CD4-positive, CD25-positive, alpha-beta regulatory T cell (primary cell): ENCODE data around the gene SMIM44. TPM values are rescaled to one million over a fixed set of nuclear protein-coding genes. Genes with fewer than 3 reads are reported as not detected.

Experiments used
- ATAC-seq, 2 donors: fragments of 150-1000 bp; cut with Tn5 transposase; one replicate each; pipeline ENCODE4 v1.10.0; 2021; ENCODE audit warnings: low read depth in 2 of 2, moderate number of reproducible peaks in 2 of 2, moderate library complexity in 1 of 2
- DNase-seq, 3 donors: peaks; one replicate each; pipeline versions ENCODE4 v3.0.0 to v3.0.0-alpha.2; 2012 to 2022; ENCODE audit warnings: mixed read lengths in 1 of 3
- H3K27ac ChIP-seq: one replicate; pipeline ENCODE4 v1.7.0; 2013; ENCODE audit warnings: mild to moderate bottlenecking, low read length; ENCODE audit not compliant: insufficient read depth, poor library complexity, severe bottlenecking
- H3K27me3 ChIP-seq: one replicate; pipeline ENCODE4 v1.7.0; 2013; ENCODE audit warnings: low read length; ENCODE audit not compliant: control insufficient read depth, insufficient read depth
- H3K36me3 ChIP-seq: one replicate; pipeline ENCODE4 v1.7.0; 2013; ENCODE audit warnings: mild to moderate bottlenecking, low read length, moderate library complexity; ENCODE audit not compliant: control insufficient read depth, insufficient read depth
- H3K4me1 ChIP-seq: 2 replicates; pipeline ENCODE4 v1.7.0; 2013; ENCODE audit warnings: mild to moderate bottlenecking, low read length; ENCODE audit not compliant: insufficient read depth, control insufficient read depth, poor library complexity, severe bottlenecking
- H3K4me3 ChIP-seq: one replicate; pipeline ENCODE4 v1.7.0; 2013; ENCODE audit warnings: low read depth, mild to moderate bottlenecking, low read length, moderate library complexity
- H3K9me3 ChIP-seq, 2 experiments: 1 replicate in 1 of 2; 2 replicates in 1 of 2; pipeline ENCODE4 v1.7.0; 2013; ENCODE audit warnings: low read length in 2 of 2, mild to moderate bottlenecking in 1 of 2, moderate library complexity in 1 of 2; ENCODE audit not compliant: control insufficient read depth in 2 of 2
- H3K27ac Mint-ChIP-seq, 3 donors: one replicate each; pipeline ENCODE4 v1.8.0; 2020 to 2022; ENCODE audit warnings: mild to moderate bottlenecking in 3 of 3, mixed read lengths in 3 of 3, moderate library complexity in 2 of 3
- H3K27me3 Mint-ChIP-seq: one replicate; pipeline ENCODE4 v1.8.0; 2022; ENCODE audit warnings: mild to moderate bottlenecking, mixed read lengths
- H3K36me3 Mint-ChIP-seq: one replicate; pipeline ENCODE4 v1.8.0; 2020; ENCODE audit warnings: mixed read lengths
- H3K4me1 Mint-ChIP-seq, 4 donors: one replicate each; pipeline ENCODE4 v1.8.0; 2020 to 2022; ENCODE audit warnings: mixed read lengths in 4 of 4, mild to moderate bottlenecking in 1 of 4
- H3K4me3 Mint-ChIP-seq, 4 donors: one replicate each; pipeline ENCODE4 v1.8.0; 2020 to 2022; ENCODE audit warnings: mild to moderate bottlenecking in 4 of 4, mixed read lengths in 4 of 4, moderate library complexity in 3 of 4
- H3K9me3 Mint-ChIP-seq, 7 donors: one replicate each; pipeline ENCODE4 v1.8.0; 2020 to 2022; ENCODE audit warnings: mixed read lengths in 7 of 7, mild to moderate bottlenecking in 3 of 7, moderate library complexity in 2 of 7
- polyA plus RNA-seq, 4 donors: library from polyadenylated mRNA; unstranded; fragments of 300-500 nt; fragmentation: Illumina TruSeq; gene quantifications; one replicate each; pipeline ENCODE4 v1.2.3, GENCODE V29; 2021
- total RNA-seq: library from RNA; stranded (reverse); gene quantifications from one replicate; pipeline ENCODE4 v1.2.3, GENCODE V29; 2022

SMIM44 gene
- total and polyA plus RNA-seq, 5 donors from 2014 or later = not detected

DNA sequence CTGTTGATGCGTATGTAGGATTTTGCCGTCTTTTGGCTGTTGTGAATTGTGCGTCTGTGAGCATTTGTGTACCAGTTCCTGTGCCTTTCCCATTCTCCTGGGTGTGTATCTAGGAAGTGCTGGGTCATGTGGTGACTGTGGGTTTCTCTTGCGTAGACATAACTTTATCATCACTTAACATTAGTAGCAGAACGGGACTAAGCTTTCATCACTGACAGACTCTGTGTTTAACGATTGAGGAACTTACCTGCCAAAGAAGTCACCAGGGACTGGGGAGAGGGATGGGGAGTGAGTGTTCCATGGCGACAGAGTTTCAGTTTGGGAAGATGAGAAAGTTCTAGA, 37.8 kb upstream of the SMIM44 start:
- H3K27ac Mint-ChIP-seq = no peak overlapping the region

DNA sequence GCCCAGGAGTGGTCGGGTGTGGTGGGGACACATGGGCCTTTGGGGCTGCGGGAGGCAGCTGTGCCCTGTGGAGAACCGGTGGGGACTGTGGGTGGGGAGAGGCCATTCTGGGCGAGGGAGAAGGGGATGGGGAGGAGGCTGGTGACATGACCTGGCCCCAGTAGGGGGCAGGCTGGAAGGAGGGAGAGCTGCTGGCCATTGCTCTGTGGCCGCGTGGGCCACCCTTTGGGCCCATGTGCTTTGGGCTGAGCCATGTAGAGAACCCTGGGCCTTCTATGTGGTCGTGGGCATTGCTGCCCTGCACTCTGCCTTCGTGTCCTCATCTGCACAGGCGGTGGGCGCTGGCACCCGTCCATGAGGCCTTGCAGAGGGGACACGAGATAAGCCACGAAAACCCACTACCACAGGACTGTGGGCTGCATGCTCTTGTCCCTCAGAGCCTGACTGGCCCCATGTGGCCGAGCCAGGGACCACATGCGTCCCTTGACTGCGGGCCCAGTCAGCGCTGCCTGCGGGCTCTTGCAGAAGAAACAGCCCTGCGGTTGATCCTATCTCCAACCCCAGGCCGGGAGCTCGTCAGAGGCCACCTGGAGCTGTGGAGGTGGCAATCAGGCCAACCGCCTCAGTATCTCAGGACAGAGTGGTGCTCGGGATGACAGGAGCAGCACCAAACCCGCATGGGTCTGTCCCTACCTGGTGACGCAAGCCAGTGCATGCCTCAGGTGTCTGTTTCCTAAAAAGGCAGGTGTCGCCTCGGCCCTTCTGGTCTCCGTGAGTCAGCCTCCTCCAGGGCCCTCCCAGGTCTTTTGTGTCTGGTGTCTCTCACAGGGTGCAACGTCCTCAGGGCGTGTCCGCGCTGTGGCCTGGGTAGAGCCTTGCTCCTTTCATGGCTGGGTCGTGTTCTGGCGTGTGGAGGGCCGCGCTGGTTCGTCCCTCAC, 37.2 kb upstream of the SMIM44 start:
- Mint-ChIP-seq H3K4me3 (no peak overlapping the region), H3K4me1 (peaks cover 0 to 33% (median 9%) of the 10 kb centered on the region in 4 donors), H3K27ac (peak overlapping the region in 1 of 3 donors; percentile 55), H3K27me3 (no peaks in the 10 kb centered on the region), H3K9me3 (no peaks in the 10 kb centered on the region), H3K36me3 (peaks cover 4% of the 10 kb centered on the region)
- H3K27ac ChIP-seq = no peak overlapping the region
- ATAC-seq (no peak), DNase-seq (no peak)
- H3K9me3 ChIP-seq = no peaks in the 10 kb centered on the region
- no peaks in the 10 kb centered on the region for H3K27me3 ChIP-seq
- H3K4me1 ChIP-seq = peaks cover 17% of the 10 kb centered on the region
- no peak overlapping the region for H3K4me3 ChIP-seq
- peaks cover 39% of the 10 kb centered on the region for H3K36me3 ChIP-seq

More for the DNA sequence above, 37.8 kb upstream of the SMIM44 start:
- H3K27me3 ChIP-seq = no peaks in the 10 kb centered on the region
- Mint-ChIP-seq H3K4me3 (no peak overlapping the region), H3K27me3 (no peaks in the 10 kb centered on the region), H3K36me3 (peaks cover 4% of the 10 kb centered on the region), H3K4me1 (peaks cover 0 to 27% (median 9%) of the 10 kb centered on the region in 4 donors), H3K9me3 (no peaks in the 10 kb centered on the region)
- no peak for DNase-seq
- no peak overlapping the region for H3K27ac ChIP-seq
- no peaks in the 10 kb centered on the region for H3K9me3 ChIP-seq
- H3K4me3 ChIP-seq = no peak overlapping the region
- no peak for ATAC-seq
- peaks cover 13% of the 10 kb centered on the region for H3K4me1 ChIP-seq
- H3K36me3 ChIP-seq = peaks cover 39% of the 10 kb centered on the region

DNA sequence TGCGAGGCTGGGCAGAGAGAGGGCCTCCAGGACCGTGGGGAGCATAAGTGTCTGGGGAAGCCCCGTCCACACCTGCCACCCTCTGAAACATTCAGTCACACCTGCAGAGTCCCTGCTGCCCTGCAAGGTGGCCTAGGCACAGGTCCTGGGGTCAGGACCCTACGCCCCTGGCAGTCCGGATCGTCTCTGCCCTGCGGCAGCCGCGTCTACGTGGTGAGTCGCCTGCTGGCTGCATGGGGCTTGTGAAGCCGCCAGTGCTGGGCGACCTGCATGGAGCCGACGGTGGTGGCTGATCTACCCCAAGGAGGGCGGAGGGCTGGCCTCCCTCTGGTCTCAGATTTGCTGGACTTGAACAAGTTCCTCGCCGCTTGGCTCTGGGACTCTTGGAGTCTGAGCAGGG, 35.9 kb upstream of the SMIM44 start:
- ATAC-seq = no peak
- H3K4me1 ChIP-seq = peaks cover 23% of the 10 kb centered on the region
- H3K9me3 ChIP-seq = no peaks in the 10 kb centered on the region
- no peaks in the 10 kb centered on the region for H3K27me3 ChIP-seq
- H3K4me3 ChIP-seq = no peak overlapping the region
- H3K36me3 ChIP-seq = peaks cover 28% of the 10 kb centered on the region
- no peak for DNase-seq
- no peak overlapping the region for H3K27ac ChIP-seq
- H3K4me1 Mint-ChIP-seq = peaks cover 0 to 44% (median 17%) of the 10 kb centered on the region in 4 donors
- H3K27me3 Mint-ChIP-seq = no peaks in the 10 kb centered on the region
- no peak overlapping the region for H3K4me3 Mint-ChIP-seq
- no peaks in the 10 kb centered on the region for H3K9me3 Mint-ChIP-seq
- H3K27ac Mint-ChIP-seq = no peak overlapping the region
- H3K36me3 Mint-ChIP-seq = peaks cover 4% of the 10 kb centered on the region

DNA sequence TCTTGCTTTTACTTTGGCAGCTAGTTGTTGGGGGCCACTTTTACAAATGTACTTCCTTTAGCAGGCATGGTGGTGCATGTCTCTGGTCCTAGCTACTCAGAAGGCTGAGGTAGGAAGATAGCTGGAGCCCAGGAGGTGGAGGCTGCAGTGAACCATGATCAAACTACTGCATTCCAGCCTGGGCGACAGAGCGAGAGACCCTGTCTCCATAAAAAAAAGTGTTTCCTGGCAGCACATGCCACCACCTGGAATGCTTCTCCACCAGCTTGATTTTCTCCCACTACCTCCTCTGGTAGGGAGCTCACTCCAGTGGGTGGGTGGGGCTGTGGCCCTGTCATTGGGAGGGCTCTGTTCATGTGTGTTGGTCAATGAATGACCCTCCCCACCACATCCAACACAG, 35.4 kb upstream of the SMIM44 start:
- peaks cover 0 to 46% (median 17%) of the 10 kb centered on the region in 4 donors for H3K4me1 Mint-ChIP-seq
- Histone ChIP-seq H3K27me3 (no peaks in the 10 kb centered on the region), H3K4me1 (peaks cover 23% of the 10 kb centered on the region), H3K4me3 (no peak overlapping the region), H3K9me3 (no peaks in the 10 kb centered on the region), H3K36me3 (peaks cover 24% of the 10 kb centered on the region), H3K27ac (no peak overlapping the region)
- H3K36me3 Mint-ChIP-seq = peaks cover 4% of the 10 kb centered on the region
- no peaks in the 10 kb centered on the region for H3K27me3 Mint-ChIP-seq
- no peak for DNase-seq
- H3K27ac Mint-ChIP-seq = peak overlapping the region in 2 of 3 donors; percentile 36 to 41
- no peaks in the 10 kb centered on the region for H3K9me3 Mint-ChIP-seq
- no peak overlapping the region for H3K4me3 Mint-ChIP-seq
- no peak for ATAC-seq

DNA sequence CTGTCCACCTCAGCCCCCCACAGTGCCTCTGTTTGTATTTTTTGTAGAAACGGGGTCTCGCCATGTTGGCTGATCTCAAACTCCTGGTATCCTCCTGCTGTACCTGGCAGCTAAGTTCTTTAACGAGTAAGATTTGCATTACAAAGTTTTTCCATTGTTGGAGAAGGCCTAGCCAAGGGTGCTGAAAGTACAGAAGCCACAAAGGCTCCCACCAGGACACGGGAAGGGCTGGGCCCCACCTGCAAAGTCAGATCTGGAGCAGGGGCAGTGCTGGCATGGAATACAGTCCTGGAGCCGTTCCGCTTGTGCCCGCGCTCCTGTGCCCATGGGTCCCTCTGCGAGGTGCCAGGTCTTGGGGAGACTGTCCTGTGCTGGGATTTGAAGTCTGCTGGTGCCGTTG, 35.0 kb upstream of the SMIM44 start:
- ATAC-seq = no peak
- H3K27ac Mint-ChIP-seq = peak overlapping the region in 2 of 3 donors; percentile 36 to 41
- H3K4me3 Mint-ChIP-seq = no peak overlapping the region
- no peaks in the 10 kb centered on the region for H3K9me3 Mint-ChIP-seq
- no peak for DNase-seq
- Histone ChIP-seq H3K9me3 (no peaks in the 10 kb centered on the region), H3K27ac (peak overlapping the region; percentile 24), H3K4me3 (no peak overlapping the region), H3K36me3 (peaks cover 20% of the 10 kb centered on the region), H3K4me1 (peaks cover 23% of the 10 kb centered on the region), H3K27me3 (no peaks in the 10 kb centered on the region)
- no peaks in the 10 kb centered on the region for H3K27me3 Mint-ChIP-seq
- peaks cover 0 to 49% (median 17%) of the 10 kb centered on the region in 4 donors for H3K4me1 Mint-ChIP-seq
- H3K36me3 Mint-ChIP-seq = peaks cover 4% of the 10 kb centered on the region

DNA sequence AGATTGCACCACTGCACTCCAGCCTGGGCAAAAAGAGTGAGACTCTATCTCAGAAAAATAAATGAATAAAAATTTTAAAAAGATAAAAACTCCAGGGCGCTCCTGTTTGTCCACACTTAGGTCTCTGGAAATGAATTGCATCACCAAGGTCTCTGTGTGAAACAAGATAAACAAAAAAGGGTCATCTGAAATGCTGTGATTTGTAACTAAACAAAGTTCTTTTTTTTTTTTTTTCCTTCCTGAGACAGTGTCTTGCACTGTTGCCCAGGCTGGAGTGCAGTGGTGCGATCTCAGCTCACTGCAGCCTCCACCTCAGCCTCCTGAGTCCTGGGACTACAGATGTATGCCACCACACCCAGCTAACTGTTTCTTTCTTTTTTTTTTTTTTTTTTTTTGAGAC, 34.4 kb upstream of the SMIM44 start:
- no peaks in the 10 kb centered on the region for H3K9me3 ChIP-seq
- peaks cover 17% of the 10 kb centered on the region for H3K36me3 ChIP-seq
- H3K4me3 ChIP-seq = no peak overlapping the region
- H3K27me3 ChIP-seq = no peaks in the 10 kb centered on the region
- H3K4me1 ChIP-seq = peaks cover 23% of the 10 kb centered on the region
- Mint-ChIP-seq H3K4me1 (peaks cover 0 to 49% (median 17%) of the 10 kb centered on the region in 4 donors), H3K9me3 (no peaks in the 10 kb centered on the region), H3K27me3 (no peaks in the 10 kb centered on the region), H3K36me3 (peaks cover 4% of the 10 kb centered on the region), H3K4me3 (no peak overlapping the region), H3K27ac (peak overlapping the region in 1 of 3 donors; percentile 38)
- H3K27ac ChIP-seq = peak overlapping the region; percentile 5
- DNase-seq = no peak
- no peak for ATAC-seq

DNA sequence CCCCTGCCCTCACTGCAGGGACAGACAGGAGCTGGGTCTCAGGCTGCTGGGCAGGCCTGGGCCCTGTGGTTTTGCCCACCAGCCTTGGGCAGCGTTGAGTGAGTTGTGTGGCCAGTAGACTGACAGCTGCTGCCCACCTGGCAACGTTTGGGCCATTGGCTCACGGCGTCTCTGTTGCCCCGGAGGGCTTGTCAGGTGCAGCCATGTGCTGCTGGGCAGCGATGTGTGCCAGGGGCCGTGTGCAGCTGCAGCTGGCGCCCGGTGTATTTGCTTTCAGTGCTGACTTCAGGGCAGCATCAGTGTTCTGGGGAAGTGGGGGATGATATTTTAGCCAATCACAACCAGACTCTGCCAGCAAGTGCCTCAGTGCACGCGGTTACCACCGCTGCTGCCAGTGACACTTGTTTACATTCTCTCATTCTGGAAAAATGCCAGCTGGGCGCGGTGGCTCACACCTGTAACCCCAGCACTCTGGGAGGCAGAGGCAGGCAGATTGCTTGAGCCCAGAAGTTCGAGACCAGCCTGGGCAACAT, 33.5 kb upstream of the SMIM44 start:
- DNase-seq = peak in 2 of 3 donors; percentile 45 to 52
- Mint-ChIP-seq H3K36me3 (peaks cover 4% of the 10 kb centered on the region), H3K4me3 (peak overlapping the region in 2 of 4 donors; percentile 47 to 48), H3K27me3 (no peaks in the 10 kb centered on the region), H3K4me1 (peaks cover 0 to 56% (median 17%) of the 10 kb centered on the region in 4 donors), H3K9me3 (no peaks in the 10 kb centered on the region), H3K27ac (peak overlapping the region; percentile 31 to 63 (median 38))
- H3K4me3 ChIP-seq = no peak overlapping the region
- peak in 1 of 2 donors; percentile 62 for ATAC-seq
- H3K27me3 ChIP-seq = no peaks in the 10 kb centered on the region
- H3K27ac ChIP-seq = peak overlapping the region; percentile 14
- peaks cover 12% of the 10 kb centered on the region for H3K36me3 ChIP-seq
- peaks cover 23% of the 10 kb centered on the region for H3K4me1 ChIP-seq
- H3K9me3 ChIP-seq = no peaks in the 10 kb centered on the region
